22Rv1 (cell line): ENCODE data around the gene KLHL18.
"Not testable (repeated sequence)": the region's sequence is repeated elsewhere in the genome, so short reads cannot be mapped to it uniquely, and the experiment has no call there.

Experiments used
- H3K27ac ChIP-seq: fragments of 450-650 bp; 2 replicates; pipeline ENCODE4 v1.5.1; 2017
- ZFX ChIP-seq: fragments of 450-650 bp; IDR thresholded peaks from 2 replicates; pipeline ENCODE4 v1.6.1; 2017; ENCODE audit warnings: antibody characterized with exemption, borderline replicate concordance
- TF ChIP-seq, protein P1 (sequence below): fragments of 450-650 bp; IDR thresholded peaks from 2 replicates; pipeline ENCODE4 v1.5.1; 2017; ENCODE audit warnings: mild to moderate bottlenecking

Gene KLHL18

DNA sequence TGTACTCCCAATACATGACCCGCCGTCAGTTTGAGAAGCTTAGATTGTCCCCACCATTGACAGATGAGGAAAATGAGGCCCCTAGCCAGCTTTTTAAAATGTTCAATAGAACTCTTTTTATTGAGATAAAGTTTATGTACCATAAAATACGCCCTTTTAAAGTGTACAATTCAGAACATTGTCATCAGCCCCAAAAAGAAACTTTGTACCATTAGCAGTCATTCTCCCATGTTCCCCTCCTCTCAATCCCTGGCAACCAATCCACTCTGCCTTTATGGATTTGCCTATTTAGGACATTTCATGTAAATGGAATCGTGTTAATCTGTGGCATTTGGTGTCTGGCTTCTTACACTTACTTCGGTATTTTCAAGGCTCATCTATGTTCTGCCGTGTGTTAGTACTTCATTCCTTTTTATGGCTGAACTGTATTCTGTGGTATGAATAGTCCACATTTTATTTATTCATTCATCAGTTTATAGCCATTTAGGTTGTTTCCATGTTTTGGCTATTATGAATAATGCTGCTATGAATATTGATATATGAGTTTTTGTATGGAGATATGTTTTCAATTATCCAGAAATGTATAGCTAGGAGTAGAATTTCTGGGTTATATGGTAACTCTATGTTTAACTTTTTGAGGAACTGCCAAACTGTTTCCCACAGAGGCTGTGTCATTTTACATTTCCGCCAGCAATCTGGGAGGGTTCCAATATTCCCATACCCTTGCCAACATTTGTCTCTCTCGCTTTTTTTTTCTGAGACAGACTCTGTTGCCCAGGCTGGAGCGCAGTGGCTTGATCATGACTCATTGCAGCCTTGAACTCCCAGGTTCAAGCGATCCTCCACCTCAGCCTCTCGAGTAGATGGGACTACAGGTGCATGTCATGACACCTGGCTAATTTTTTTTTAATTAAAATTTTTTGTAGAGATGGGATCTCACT, 82.7 kb downstream of the KLHL18 start:
- no peak overlapping the region for H3K27ac ChIP-seq
- no peak for TF ChIP-seq ZFX
- TF ChIP-seq, protein P1, sequence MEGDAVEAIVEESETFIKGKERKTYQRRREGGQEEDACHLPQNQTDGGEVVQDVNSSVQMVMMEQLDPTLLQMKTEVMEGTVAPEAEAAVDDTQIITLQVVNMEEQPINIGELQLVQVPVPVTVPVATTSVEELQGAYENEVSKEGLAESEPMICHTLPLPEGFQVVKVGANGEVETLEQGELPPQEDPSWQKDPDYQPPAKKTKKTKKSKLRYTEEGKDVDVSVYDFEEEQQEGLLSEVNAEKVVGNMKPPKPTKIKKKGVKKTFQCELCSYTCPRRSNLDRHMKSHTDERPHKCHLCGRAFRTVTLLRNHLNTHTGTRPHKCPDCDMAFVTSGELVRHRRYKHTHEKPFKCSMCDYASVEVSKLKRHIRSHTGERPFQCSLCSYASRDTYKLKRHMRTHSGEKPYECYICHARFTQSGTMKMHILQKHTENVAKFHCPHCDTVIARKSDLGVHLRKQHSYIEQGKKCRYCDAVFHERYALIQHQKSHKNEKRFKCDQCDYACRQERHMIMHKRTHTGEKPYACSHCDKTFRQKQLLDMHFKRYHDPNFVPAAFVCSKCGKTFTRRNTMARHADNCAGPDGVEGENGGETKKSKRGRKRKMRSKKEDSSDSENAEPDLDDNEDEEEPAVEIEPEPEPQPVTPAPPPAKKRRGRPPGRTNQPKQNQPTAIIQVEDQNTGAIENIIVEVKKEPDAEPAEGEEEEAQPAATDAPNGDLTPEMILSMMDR, result no peak

DNA sequence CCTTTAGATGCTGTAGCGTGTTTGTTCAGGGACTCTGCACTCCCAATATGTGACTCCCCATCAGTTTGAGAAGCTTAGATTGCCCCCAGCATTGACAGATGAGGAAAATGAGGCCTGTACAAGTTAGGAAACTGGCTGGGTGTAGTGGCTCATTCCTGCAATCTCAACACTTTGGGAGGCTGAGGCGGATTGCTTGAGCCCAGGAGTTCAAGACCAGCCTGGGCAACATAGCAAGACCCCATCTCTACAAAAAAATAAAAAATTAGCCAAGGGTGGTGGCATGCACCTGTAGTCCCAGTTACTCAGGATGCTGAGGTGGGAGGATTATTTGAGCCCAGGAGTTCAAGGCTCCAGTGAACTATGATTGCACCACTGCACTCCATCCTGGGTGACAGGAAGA, 84.1 kb downstream of the KLHL18 start:
- no peak overlapping the region for H3K27ac ChIP-seq
- TF ChIP-seq, protein P1, result no peak
- TF ChIP-seq ZFX, result no peak

DNA sequence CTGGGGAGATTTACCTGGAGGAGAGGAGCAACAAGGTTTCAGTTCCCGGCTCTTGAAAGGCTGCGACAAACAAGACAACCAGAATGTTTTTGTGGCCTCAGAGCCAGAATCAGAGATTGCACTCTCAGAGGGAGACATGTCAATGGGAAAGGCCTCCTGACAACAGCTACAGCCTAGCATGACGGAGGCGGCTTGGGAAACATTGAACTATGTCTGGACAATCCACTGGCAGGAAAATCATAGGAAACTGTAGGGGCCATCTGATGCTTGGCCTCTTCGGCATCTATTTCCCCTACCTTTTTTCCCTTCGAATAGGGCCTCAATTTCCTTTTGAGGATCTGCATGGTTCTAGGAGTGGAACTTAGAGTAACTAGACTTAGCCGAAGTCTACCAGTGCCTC, 84.9 kb downstream of the KLHL18 start:
- no peak for TF ChIP-seq ZFX
- TF ChIP-seq, protein P1, result no peak

DNA sequence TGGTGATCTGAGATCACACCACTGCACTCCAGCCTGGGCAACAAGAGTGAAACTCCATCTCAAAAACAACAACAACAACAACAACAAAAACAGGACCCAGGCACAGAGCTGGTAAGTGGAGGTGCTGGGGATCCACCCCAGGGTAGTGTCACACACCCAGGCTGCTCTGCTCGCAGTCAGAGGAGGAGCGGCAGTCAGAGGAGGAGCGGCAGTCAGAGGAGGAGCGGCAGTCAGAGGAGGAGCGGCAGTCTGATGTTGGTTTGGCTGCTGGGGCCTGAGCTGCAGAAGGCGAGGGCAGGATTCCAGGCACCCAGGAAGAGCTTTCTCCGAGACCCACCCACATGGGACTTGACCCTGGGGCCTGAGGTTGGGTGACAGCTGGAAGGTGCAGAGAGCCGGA, 87.3 kb downstream of the KLHL18 start:
- not testable (repeated sequence) for H3K27ac ChIP-seq

More for the DNA sequence above, 84.9 kb downstream of the KLHL18 start:
- H3K27ac ChIP-seq, result no peak overlapping the region

DNA sequence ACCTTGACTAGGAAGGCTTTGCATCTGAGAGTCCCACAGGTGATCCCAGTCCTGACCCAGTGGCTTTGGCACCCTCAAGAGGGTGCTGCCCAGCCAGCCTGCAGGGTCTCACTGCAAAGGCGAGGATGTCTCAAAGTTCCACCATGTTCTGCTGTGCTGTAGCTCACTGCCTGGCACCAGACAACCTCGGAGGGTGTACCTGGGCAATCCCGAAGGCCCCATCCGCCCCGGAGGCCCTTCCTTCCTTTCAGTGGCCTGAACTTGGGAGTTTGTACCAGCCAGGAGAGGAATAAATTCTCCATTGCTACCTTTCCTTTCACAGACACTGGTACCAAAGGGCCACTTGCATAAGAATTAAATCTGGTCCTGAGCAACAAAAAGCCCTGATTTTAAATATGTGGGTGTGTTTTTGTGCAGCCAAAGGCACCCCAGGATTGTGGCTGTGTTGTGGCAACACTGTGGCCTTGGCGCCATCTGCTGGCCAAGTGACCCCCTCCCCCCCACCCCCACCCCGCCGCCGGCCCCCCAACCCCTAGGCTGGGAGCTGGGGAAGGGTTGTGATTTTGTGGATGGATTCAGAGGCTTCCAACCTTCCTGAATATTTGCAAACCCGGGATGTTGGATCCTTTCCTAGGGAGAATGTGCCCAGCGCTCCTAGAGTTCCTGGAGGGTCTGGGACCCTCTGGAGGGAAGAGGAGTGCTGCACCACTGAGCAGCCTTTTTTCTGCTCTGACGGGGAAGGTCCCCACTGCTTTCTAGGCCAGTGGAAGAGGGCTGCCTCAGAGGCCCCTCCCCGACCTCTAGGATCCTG, 88.3 kb downstream of the KLHL18 start:
- TF ChIP-seq, protein P1, result peak; percentile 67
- no peak for TF ChIP-seq ZFX
- no peak overlapping the region for H3K27ac ChIP-seq

DNA sequence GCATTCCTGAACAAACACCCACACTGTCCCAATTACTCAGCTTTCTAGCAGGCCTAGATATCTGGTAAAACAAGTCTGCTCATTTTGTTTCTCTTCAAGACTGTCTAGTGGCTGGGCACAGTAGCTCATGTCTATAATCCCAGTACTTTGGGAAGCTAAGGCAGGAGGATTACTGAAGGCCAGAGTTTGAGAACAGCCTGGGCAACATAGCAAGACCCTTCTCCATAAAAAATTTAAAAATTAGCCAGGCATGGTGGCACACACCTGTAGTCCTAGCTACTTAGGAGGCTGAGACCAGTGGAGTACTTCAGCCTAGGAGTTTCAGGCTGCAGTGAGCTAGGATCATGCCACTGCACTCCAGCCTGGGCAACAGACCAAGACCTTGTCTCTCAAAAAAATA, 91.8 kb downstream of the KLHL18 start:
- no peak overlapping the region for H3K27ac ChIP-seq
- TF ChIP-seq ZFX, result no peak
- TF ChIP-seq, protein P1, result no peak

DNA sequence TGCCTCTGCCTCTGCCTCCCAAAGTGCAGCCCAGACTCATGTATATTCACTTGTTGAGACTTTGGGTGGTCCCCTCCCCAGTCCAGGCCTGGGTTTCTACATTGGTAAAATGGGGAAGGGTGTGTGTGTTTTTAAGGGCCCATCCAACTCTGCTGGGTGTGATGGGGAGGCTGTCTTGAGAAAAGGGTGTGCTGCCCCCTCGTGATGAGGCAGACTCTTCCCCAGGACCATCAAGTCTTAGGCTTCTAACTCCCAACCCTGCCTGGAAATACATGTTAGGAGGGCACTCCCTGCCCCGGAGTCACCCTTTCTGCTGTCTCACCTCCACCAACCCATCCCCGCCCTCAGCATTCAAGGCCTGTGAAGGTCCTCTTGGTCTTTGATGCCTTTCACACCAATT, 93.6 kb downstream of the KLHL18 start:
- H3K27ac ChIP-seq, result no peak overlapping the region
- no peak for TF ChIP-seq ZFX
- TF ChIP-seq, protein P1, result no peak
